ENCODE data around the gene ARPC2.
A peak's percentile ranks its signal among the peaks of the same experiment; 100 is the strongest.
"Not testable (repeated sequence)": the region's sequence is repeated elsewhere in the genome, so short reads cannot be mapped to it uniquely, and the experiment has no call there.

Gene ARPC2

DNA sequence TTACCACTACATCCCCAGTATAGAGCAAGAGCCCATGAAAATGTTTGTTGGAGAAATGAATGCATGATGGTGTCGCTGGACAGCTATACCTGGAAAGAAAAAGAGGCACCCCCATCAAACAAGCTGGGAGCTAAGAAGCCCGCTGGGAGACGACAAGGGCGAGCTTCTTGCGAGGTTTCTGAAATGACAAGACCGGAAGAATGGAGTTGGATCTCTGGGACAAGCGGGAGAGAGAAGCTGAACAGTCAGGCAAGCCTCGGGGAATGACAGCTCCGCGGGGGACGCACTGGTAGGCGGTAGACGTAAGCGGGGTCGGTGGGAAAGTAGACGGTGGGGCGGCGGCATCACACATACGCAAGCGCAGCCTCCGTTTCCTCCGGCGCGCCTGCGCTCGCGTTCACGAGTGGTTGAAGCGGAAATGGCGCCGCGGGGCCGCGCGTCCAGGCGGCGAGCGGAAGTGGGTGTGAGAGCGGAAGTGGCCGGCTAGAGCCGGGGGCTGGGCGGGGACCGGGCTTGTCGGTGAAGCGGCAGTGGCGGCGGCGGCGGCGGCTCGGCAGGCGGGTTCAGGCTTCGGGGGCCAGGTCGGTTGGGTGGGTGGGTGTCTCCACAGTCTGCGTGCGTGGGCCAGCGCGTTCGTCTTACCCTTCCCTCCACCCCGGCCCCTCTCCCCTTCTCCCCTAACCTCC lies at the start of gene ARPC2:
TSS of gene ARPC2 (plus strand) at position 516 of the 686 bp plus-strand sequence. CDS start 282 bp downstream, outside the sequence.
- peak; percentile 89 for DNase-seq (ENCODE audit: low spot score)

DNA sequence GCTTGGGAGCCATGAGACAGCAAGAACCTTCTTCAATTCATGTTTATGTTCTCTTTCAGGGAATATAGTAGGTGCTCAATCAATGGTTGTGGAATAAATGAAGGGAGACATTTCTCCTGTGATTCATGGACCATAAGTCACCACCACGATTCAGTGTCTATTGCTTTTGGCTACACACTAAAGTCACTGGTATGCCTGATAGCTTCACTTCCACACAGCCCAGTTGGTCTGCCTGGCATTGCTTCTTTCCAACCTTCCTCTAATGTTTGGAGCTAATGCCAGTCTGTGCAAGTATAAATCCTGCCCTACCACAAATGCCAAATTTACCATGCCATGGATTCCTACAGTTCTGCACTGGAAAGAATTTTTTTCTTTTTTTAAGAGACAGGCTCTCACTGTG lies 49.0 kb upstream of the ARPC2 start:
- DNase-seq (ENCODE audit: low spot score), result no peak

DNA sequence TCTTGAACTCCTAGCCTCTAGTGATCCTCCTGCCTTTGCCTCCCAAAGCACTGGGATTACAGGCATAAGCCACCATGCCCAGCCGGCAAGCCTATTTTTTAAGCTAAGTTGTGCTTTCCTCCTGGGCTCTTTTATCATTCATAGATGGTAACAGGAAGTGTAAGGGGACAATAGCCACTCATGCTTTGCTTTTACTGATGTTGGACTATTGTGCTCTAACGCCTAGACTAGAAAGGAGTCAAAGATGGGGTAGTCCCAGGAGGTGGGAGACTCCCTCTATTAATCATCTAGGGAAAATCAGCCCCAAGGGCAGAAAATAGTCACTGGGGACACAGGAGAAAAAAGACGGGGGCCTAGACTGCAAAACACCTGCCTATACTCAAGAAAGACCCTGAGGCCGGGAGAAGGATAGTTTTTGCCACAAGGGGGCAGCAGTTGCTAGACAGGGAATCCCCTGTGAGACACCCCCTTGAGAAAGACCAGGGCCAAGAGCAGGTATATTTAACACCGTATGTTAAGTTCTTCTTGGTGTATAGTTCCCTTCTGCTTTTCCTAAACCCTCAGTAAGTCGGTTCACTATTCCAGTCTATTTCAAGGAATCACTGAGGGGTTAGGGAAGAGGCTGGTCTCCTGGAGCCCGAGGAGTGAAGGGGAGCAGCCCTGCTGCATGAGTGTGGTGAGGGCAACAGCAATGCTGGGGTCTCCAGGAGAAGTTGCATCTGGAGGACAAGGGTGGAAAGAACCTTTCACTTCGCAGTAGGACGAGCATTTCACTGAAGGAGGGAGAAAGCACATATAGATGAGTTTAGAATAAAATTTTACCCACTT lies 48.1 kb upstream of the ARPC2 start:
- DNase-seq (ENCODE audit: low spot score), result peak; percentile 66

GRCh38 chr2:218169757-218170546 lies 47.0 kb upstream of the ARPC2 start:
- DNase-seq (ENCODE audit: low spot score), result no peak

DNA sequence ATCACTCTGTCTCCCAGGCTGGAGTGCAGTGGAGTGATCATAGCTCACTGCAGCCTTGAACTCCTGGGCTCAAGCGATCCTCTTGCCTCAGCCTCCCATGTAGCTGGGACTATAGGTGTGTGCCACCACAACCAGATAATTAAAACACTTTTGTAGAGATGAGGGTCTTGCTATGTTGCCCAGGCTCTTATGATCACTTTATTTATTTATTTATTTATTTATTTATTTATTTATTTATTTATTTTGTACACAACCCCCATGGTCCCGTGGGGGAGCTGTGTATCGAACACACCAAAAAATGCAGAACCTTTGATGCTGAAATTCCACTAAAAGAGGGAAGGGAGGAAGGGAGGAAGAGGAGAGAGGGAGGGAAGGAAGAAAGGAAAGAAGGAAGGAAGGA lies 45.2 kb upstream of the ARPC2 start:
- not testable (repeated sequence) for DNase-seq (ENCODE audit: low spot score)

DNA sequence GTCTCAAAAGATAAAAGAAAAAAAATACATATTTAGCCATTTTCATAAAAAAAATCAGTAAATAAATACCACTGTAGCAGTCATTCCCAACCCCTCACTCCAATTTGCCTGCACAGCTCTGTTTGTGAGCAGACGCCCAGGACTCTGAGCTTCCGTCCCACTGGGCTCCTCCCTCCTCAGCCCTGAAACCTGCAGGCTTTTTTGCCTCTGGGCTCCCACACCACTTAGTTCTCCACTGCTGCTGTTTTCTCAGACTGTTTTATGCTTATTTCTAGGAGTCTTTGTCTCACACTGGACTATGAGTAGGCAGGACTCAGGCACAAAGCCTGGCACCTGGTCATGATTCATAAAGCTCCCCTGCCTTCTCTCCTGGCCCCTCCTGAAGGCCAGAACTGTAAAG lies 44.1 kb upstream of the ARPC2 start:
- DNase-seq (ENCODE audit: low spot score), result no peak

- no peak for DNase-seq (ENCODE audit: low spot score)
These were observed 37.2 kb upstream of the ARPC2 start for GRCh38 chr2:218179782-218180181.

DNA sequence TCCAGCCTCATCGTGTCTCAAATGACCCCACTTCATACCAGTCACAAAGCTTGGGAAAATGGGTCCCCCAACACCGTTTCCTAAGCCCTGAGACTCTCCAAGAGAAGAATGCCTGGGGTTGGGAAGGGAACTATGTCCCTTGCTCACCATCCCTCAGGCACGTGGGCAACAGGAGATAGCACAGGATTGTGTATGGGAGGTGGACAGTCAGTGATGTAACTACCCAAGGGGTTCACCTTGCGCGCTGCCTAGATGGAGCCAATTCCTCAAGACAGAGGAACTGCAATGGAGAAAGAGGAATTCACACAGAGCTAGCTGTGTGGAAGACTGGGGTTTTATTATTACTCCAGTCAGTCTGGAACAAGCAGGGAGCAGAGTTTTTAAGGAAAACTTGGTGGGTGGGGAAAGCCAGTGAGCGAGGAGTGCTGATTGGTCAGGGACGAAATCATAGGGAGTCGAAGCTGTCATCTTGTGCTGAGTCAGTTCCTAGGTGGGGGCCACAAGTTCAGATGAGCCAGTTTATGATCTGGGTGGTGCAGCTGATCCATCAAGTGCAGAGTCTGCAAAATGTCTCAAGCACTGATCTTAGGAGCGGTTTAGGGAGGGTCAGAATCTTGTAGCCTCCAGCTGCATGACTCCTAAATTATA lies 36.4 kb upstream of the ARPC2 start:
- DNase-seq (ENCODE audit: low spot score), result no peak

DNA sequence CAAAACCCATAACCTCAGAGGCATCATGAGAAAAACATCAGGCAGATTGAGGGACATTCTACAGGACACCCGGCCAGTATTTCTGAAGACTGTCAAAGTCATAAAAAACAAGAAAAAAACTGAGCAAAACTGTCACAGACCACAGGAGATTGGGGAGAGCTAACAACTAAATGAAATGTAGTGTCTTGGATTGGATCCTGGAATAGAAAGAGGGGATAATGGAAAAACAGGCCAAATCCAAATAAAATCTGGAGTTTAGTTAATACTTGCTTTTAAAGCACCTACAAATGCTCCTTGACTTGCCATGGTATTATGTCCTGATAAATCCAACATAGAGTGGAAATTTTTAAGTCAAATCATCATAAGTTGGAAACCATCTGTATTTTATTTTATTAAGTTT lies 32.7 kb upstream of the ARPC2 start:
- no peak for DNase-seq (ENCODE audit: low spot score)

DNA sequence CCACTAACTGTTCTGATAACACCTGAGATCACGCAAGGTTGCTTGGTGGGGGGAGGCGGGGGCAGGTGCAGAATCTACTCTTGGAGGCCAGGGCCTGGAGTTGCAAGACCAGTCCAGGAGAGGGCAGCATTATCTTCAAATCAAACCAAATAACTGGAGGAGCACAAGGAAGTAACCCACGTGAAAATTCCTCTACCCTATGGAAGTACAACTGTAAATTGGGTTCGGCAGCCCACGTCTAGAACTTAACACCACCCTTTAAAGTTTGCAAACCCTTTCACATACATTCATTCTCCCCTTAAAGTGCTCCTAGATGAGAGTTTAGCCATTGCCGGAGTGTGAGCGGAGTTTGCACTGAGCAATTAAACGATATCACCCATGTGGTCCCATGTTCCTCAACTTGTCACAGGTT lies 30.6 kb upstream of the ARPC2 start:
- DNase-seq (ENCODE audit: low spot score), result peak; percentile 70

DNA sequence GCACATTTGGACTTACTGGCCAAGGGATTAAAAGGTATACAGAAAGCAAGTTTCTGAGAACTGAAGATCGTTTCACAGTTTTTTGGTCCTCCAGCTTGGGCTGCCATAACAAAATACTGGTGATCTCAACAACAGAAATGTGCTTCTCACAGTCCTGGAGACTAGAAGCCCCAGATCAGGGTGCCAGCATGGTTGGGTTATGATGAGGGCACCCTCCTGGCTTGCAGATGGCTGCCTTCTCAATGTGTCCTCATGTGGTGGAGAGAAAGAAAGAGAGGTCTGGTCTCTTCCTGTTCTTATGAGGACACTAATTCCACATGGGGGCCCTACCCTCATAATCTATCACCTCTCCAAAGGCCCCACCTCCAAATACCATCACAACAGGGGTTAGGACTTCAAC lies 30.1 kb upstream of the ARPC2 start:
- no peak for DNase-seq (ENCODE audit: low spot score)

- no peak for DNase-seq (ENCODE audit: low spot score)
These were observed 29.5 kb upstream of the ARPC2 start for GRCh38 chr2:218187296-218188015.

- DNase-seq (ENCODE audit: low spot score), result no peak
These were observed 28.5 kb upstream of the ARPC2 start for GRCh38 chr2:218188528-218188927.

- DNase-seq (ENCODE audit: low spot score), result no peak
These were observed 24.0 kb upstream of the ARPC2 start for GRCh38 chr2:218192902-218193430.

DNA sequence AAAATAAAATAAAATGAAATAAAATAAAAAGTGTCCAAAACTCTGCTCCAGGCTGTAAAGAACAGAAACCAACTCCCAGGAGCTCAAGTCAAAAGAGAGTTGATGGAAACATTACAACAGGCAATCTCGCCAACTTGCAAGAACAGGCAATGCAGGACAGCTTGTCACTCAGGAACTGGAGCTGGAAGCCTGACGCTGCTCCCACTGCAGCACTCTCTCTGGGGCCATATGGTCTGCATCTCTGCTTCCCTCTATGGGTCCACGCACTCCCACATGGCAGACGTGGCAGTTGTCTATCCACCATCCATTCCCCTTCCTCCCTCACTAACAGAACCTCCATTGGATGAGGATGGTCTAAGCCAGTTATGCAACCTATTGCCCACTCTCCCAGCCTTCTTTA lies 23.3 kb upstream of the ARPC2 start:
- DNase-seq (ENCODE audit: low spot score), result no peak

- no peak for DNase-seq (ENCODE audit: low spot score)
These were observed 22.1 kb upstream of the ARPC2 start for GRCh38 chr2:218194880-218195279.

GRCh38 chr2:218196974-218197373 lies 20.0 kb upstream of the ARPC2 start:
- no peak for DNase-seq (ENCODE audit: low spot score)

GRCh38 chr2:218202266-218202665 lies 14.7 kb upstream of the ARPC2 start:
- no peak for DNase-seq (ENCODE audit: low spot score)

GRCh38 chr2:218209078-218209477 lies 7.9 kb upstream of the ARPC2 start:
- DNase-seq (ENCODE audit: low spot score), result no peak

- no peak for DNase-seq (ENCODE audit: low spot score)
These were observed 2.9 kb upstream of the ARPC2 start for GRCh38 chr2:218214116-218214515.

DNA sequence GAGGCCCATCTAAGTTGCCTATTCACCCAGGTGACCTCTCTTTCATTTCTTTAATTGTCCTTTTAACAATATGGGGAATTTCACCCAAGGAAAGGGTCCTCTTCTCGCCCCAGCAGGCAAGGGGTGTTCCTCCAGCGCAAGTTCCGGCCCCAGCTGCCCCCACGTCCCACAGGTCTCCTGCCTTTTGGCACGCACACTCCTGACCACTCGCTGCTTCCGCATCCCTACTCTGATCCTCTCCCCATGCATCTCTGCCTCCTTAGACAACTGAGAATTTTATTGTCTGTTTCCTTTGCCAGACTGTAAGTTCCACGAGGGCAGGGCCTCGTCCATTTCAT lies 684 bp upstream of the ARPC2 start:
- no peak for DNase-seq (ENCODE audit: low spot score)
